ENCODE measurements around the gene WDR76.
A peak's percentile ranks its signal among the peaks of the same experiment; 100 is the strongest.
"Not testable (repeated sequence)": the region's sequence is repeated elsewhere in the genome, so short reads cannot be mapped to it uniquely, and the experiment has no call there.

Gene WDR76

GRCh38 chr15:43821505-43821904, 5.3 kb upstream of the WDR76 start:
- DNase-seq (ENCODE audit: low spot score): no peak

GRCh38 chr15:43824302-43825246, 2.2 kb upstream of the WDR76 start, which contains the start of gene MFAP1:
MFAP1 (minus strand) TSS chr15:43824690; CDS start chr15:43824569, 121 bp downstream.
- peak; percentile 93 for DNase-seq (ENCODE audit: low spot score)

- not testable (repeated sequence) for DNase-seq (ENCODE audit: low spot score)
Measured at GRCh38 chr15:43825305-43825704, 1.5 kb upstream of the WDR76 start.

GRCh38 chr15:43826029-43826507, 734 bp upstream of the WDR76 start:
- DNase-seq (ENCODE audit: low spot score): no peak

GRCh38 chr15:43828061-43828657, 1.4 kb downstream of the WDR76 start:
- DNase-seq (ENCODE audit: low spot score): no peak

GRCh38 chr15:43829951-43830540, 3.2 kb downstream of the WDR76 start:
- DNase-seq (ENCODE audit: low spot score): not testable (repeated sequence)

GRCh38 chr15:43830691-43831275, 4.0 kb downstream of the WDR76 start:
- DNase-seq (ENCODE audit: low spot score): not testable (repeated sequence)

- not testable (repeated sequence) for DNase-seq (ENCODE audit: low spot score)
Measured at GRCh38 chr15:43831519-43832052, 4.8 kb downstream of the WDR76 start.

GRCh38 chr15:43832485-43832884, 5.7 kb downstream of the WDR76 start:
- not testable (repeated sequence) for DNase-seq (ENCODE audit: low spot score)

- DNase-seq (ENCODE audit: low spot score): no peak
Measured at GRCh38 chr15:43845421-43845820, 18.6 kb downstream of the WDR76 start.

GRCh38 chr15:43851251-43851650, 24.4 kb downstream of the WDR76 start:
- no peak for DNase-seq (ENCODE audit: low spot score)

- no peak for DNase-seq (ENCODE audit: low spot score)
Measured at GRCh38 chr15:43852607-43853006, 25.8 kb downstream of the WDR76 start.

GRCh38 chr15:43854801-43855200, 28.0 kb downstream of the WDR76 start:
- no peak for DNase-seq (ENCODE audit: low spot score)

GRCh38 chr15:43859546-43859945, 32.7 kb downstream of the WDR76 start:
- DNase-seq (ENCODE audit: low spot score): no peak

- not testable (repeated sequence) for DNase-seq (ENCODE audit: low spot score)
Measured at GRCh38 chr15:43866636-43867035, 39.8 kb downstream of the WDR76 start.

- DNase-seq (ENCODE audit: low spot score): no peak
Measured at GRCh38 chr15:43867096-43867495, 40.3 kb downstream of the WDR76 start.

GRCh38 chr15:43868406-43868805, 41.6 kb downstream of the WDR76 start:
- DNase-seq (ENCODE audit: low spot score): no peak

GRCh38 chr15:43871835-43872234, 45.0 kb downstream of the WDR76 start:
- DNase-seq (ENCODE audit: low spot score): no peak

- peak; percentile 22 for DNase-seq (ENCODE audit: low spot score)
Measured at GRCh38 chr15:43872416-43873020, 45.7 kb downstream of the WDR76 start.

GRCh38 chr15:43873651-43874050, 46.8 kb downstream of the WDR76 start:
- DNase-seq (ENCODE audit: low spot score): no peak

GRCh38 chr15:43876872-43877271, 50.1 kb downstream of the WDR76 start:
- no peak for DNase-seq (ENCODE audit: low spot score)

- DNase-seq (ENCODE audit: low spot score): no peak
Measured at GRCh38 chr15:43877371-43877770, 50.6 kb downstream of the WDR76 start.
